Mesothelial cell of epicardium (in vitro differentiated cells): ENCODE results near the gene FRMD4A. TPM values are rescaled to one million over a fixed set of nuclear protein-coding genes. Genes with fewer than 3 reads are reported as not detected.
"Not testable (repeated sequence)": the region's sequence is repeated elsewhere in the genome, so short reads cannot be mapped to it uniquely, and the experiment has no call there.

Experiments used
- DNase-seq, 2 experiments: peaks; one replicate each; pipeline ENCODE4 v3.0.0; 2021; ENCODE audit warnings: low spot score in 2 of 2; ENCODE audit not compliant: unreplicated experiment in 2 of 2
- H3K27ac Mint-ChIP-seq: 2 replicates; pipeline ENCODE4 v1.8.0; 2021; ENCODE audit warnings: mixed read lengths
- H3K27me3 Mint-ChIP-seq: 2 replicates; pipeline ENCODE4 v1.8.0; 2021; ENCODE audit warnings: low read depth, mixed read lengths
- H3K36me3 Mint-ChIP-seq: 2 replicates; pipeline ENCODE4 v1.8.0; 2021; ENCODE audit warnings: mixed read lengths
- H3K4me1 Mint-ChIP-seq: 2 replicates; pipeline ENCODE4 v1.8.0; 2021; ENCODE audit warnings: mixed read lengths
- H3K4me3 Mint-ChIP-seq: 2 replicates; pipeline ENCODE4 v1.8.0; 2021; ENCODE audit warnings: mild to moderate bottlenecking, moderate library complexity, mixed read lengths
- H3K9me3 Mint-ChIP-seq: 2 replicates; pipeline ENCODE4 v1.8.0; 2021; ENCODE audit warnings: mixed read lengths
- total RNA-seq: library from RNA; stranded (reverse); gene quantifications from 3 replicates; pipeline ENCODE4 v1.2.1, GENCODE V29; 2021
- TF ChIP-seq, protein P1 (sequence below): fragments of 200-600 bp; sonication (generic); IDR thresholded peaks from one replicate; pipeline ENCODE4 v1.5.0; 2021; ENCODE audit warnings: antibody characterized with exemption; ENCODE audit not compliant: unreplicated experiment

Gene FRMD4A
- total RNA-seq, 1 donor from 2014 or later, result 45.0 TPM

DNA sequence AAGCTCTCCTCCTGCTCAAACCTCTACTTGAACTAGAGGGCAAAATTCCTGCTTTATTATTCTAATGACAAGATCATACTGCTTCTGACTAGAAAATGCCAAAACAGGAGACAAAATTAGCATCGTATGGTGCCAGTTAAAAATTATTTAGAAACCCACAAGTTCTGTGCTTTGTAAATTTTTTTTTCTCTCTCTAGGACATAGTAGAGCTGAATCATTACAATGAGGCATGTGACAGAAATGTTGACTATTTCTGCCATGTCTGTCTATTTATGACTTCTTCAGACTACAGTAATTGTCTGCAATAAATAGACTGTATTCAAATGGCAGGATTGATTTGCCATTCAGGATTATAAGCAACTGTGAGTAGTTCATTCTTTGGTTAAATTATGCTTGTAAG is 408.1 kb downstream of the FRMD4A start:
- DNase-seq, result no peak
- no peaks in the 10 kb centered on the region for H3K36me3 Mint-ChIP-seq
- peaks cover 14% of the 10 kb centered on the region for H3K4me1 Mint-ChIP-seq
- H3K9me3 Mint-ChIP-seq, result no peaks in the 10 kb centered on the region
- TF ChIP-seq, protein P1, sequence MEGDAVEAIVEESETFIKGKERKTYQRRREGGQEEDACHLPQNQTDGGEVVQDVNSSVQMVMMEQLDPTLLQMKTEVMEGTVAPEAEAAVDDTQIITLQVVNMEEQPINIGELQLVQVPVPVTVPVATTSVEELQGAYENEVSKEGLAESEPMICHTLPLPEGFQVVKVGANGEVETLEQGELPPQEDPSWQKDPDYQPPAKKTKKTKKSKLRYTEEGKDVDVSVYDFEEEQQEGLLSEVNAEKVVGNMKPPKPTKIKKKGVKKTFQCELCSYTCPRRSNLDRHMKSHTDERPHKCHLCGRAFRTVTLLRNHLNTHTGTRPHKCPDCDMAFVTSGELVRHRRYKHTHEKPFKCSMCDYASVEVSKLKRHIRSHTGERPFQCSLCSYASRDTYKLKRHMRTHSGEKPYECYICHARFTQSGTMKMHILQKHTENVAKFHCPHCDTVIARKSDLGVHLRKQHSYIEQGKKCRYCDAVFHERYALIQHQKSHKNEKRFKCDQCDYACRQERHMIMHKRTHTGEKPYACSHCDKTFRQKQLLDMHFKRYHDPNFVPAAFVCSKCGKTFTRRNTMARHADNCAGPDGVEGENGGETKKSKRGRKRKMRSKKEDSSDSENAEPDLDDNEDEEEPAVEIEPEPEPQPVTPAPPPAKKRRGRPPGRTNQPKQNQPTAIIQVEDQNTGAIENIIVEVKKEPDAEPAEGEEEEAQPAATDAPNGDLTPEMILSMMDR, result no peak
- H3K4me3 Mint-ChIP-seq, result no peak overlapping the region
- H3K27me3 Mint-ChIP-seq, result peaks cover 53% of the 10 kb centered on the region
- H3K27ac Mint-ChIP-seq, result no peak overlapping the region

DNA sequence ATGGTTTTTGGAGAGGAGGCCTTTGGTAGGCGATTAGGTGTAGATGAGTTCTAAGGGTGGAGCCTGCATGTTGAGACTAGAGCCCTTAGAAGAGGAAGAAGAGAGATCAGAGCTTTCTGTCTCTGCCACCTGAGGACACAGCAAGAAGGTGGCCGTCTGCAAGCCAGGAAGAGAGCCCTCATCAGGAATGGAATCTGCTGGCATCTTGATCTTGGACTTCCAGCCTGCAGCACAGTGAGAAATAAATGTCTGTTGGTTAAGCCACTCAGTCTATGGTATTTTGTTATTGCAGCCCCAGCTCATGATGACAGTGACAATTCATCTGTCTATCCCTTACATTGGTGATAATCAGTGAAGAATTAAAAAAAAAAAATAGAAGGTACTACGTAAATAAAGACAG is 408.8 kb downstream of the FRMD4A start:
- peaks cover 11% of the 10 kb centered on the region for H3K4me1 Mint-ChIP-seq
- no peaks in the 10 kb centered on the region for H3K9me3 Mint-ChIP-seq

DNA sequence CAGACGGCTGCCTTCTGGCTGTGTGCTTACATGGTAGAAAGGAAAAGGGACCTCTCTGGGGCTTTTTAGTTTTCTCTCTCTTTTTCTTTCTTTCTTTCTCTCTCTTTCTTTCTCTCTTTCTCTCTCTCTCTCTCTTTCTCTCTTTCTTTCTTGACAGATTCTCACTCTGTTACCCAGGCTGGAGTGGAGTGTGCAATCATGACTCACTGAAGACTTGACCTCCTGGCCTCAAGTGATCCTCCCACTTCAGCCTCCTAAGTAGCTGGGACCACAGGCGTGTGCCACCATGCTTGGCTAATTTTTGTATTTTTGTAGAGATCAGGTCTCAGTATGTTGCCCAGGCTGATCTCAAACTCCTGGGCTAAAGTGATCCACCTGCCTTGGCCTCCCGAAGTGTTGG is 409.6 kb downstream of the FRMD4A start:
- DNase-seq, H3K27ac Mint-ChIP-seq, H3K4me3 Mint-ChIP-seq, H3K4me1 Mint-ChIP-seq, H3K36me3 Mint-ChIP-seq, H3K9me3 Mint-ChIP-seq: not testable (repeated sequence)
- H3K27me3 Mint-ChIP-seq, result peaks cover 48% of the 10 kb centered on the region

More for the DNA sequence above, 408.8 kb downstream of the FRMD4A start:
- H3K27me3 Mint-ChIP-seq, result peaks cover 52% of the 10 kb centered on the region
- TF ChIP-seq, protein P1, result no peak
- no peak overlapping the region for H3K27ac Mint-ChIP-seq
- DNase-seq, result no peak
- H3K4me3 Mint-ChIP-seq, result no peak overlapping the region
- H3K36me3 Mint-ChIP-seq, result no peaks in the 10 kb centered on the region

DNA sequence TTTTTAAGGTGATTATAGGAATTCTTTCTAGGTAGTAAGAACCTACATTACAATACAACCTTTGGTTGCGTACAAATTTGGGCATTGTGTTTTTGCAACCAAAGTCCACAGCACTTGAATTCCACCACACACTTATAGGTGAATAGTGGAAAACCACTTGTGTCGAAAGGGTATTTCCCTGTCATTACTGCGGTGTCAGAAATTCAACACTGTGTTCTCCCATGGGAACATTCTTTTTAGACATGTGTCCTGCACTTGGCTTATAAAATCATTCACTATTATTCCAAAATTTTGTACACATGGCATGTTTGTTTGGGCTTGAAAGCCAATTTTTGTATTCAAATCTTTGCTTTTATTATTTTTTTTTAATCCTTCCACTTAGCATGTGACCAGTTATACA is 410.3 kb downstream of the FRMD4A start:
- no peaks in the 10 kb centered on the region for H3K9me3 Mint-ChIP-seq
- no peaks in the 10 kb centered on the region for H3K4me1 Mint-ChIP-seq
- no peak overlapping the region for H3K27ac Mint-ChIP-seq
- H3K36me3 Mint-ChIP-seq, result no peaks in the 10 kb centered on the region
- TF ChIP-seq, protein P1, result no peak
- peaks cover 44% of the 10 kb centered on the region for H3K27me3 Mint-ChIP-seq
- DNase-seq, result no peak
- no peak overlapping the region for H3K4me3 Mint-ChIP-seq

DNA sequence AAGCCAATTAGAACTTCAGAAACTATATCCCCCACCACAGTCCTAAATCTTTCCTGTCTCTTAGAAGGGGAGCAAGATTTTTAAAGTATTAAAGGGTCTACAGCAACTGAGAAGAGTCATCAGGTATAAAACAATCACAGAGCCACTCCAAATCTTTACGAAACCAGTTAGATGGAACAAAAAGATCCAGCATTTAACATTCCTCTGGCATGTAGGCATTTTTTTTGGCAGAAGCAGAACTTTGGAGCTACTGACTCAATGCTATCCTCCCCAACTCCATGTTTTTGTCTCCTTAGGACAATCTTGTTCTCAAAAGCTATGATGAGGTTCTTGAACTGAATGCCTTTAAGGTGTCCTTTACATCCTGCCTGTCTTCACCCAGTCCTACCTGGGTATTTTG is 410.7 kb downstream of the FRMD4A start:
- Mint-ChIP-seq H3K4me1 (no peaks in the 10 kb centered on the region), H3K27ac (no peak overlapping the region), H3K36me3 (no peaks in the 10 kb centered on the region), H3K27me3 (peaks cover 45% of the 10 kb centered on the region), H3K9me3 (no peaks in the 10 kb centered on the region), H3K4me3 (no peak overlapping the region)
- TF ChIP-seq, protein P1, result no peak
- DNase-seq, result no peak

DNA sequence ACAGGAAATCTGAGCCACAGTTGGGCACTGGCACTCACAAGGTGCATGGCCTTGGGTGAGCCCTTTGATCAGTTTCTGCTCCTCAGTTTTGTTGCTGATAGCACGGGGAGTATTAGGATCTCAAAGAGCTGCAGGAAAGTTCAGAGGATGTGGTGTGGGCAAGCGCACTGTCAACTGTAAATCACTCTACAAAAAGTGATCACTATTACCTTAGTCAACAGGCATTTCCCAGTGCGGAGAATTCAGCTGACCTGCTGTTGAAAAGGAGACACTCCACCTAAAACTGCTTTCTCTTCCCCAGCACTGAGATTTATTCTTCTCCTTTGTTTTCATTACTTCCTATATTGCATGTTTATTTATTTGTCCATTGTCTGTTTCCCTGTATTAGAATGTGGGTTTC is 412.9 kb downstream of the FRMD4A start:
- H3K27ac Mint-ChIP-seq, result no peak overlapping the region

More for the DNA sequence above, 412.9 kb downstream of the FRMD4A start:
- Mint-ChIP-seq H3K36me3 (no peaks in the 10 kb centered on the region), H3K4me3 (no peak overlapping the region), H3K4me1 (no peaks in the 10 kb centered on the region), H3K9me3 (no peaks in the 10 kb centered on the region), H3K27me3 (peaks cover 34% of the 10 kb centered on the region)
- no peak for DNase-seq
- TF ChIP-seq, protein P1, result no peak
